Measurements from ENCODE around the gene NR2F2.

NR2F2 gene

GRCh38 chr15:96353930-96354730 is 23.6 kb downstream of the NR2F2 start:
- DNase-seq (ENCODE audit: low read depth in 2 of 2), result no peak

- no peak for DNase-seq (ENCODE audit: low read depth in 2 of 2)
These were observed 24.4 kb downstream of the NR2F2 start for GRCh38 chr15:96354731-96355567.

GRCh38 chr15:96355568-96356187 is 25.2 kb downstream of the NR2F2 start:
- no peak for DNase-seq (ENCODE audit: low read depth in 2 of 2)

GRCh38 chr15:96356494-96357455 is 26.3 kb downstream of the NR2F2 start:
- peak; percentile 14 to 44 for DNase-seq (ENCODE audit: low read depth in 2 of 2)

- DNase-seq (ENCODE audit: low read depth in 2 of 2), result no peak
These were observed 27.7 kb downstream of the NR2F2 start for GRCh38 chr15:96358001-96358801.

- DNase-seq (ENCODE audit: low read depth in 2 of 2), result no peak
These were observed 28.5 kb downstream of the NR2F2 start for GRCh38 chr15:96358821-96359615.

- no peak for DNase-seq (ENCODE audit: low read depth in 2 of 2)
These were observed 29.4 kb downstream of the NR2F2 start for GRCh38 chr15:96359616-96360521.

- no peak for DNase-seq (ENCODE audit: low read depth in 2 of 2)
These were observed 30.2 kb downstream of the NR2F2 start for GRCh38 chr15:96360581-96361308.

- DNase-seq (ENCODE audit: low read depth in 2 of 2), result no peak
These were observed 31.0 kb downstream of the NR2F2 start for GRCh38 chr15:96361309-96362010.

- no peak for DNase-seq (ENCODE audit: low read depth in 2 of 2)
These were observed 31.7 kb downstream of the NR2F2 start for GRCh38 chr15:96362011-96362754.

- DNase-seq (ENCODE audit: low read depth in 2 of 2), result no peak
These were observed 32.5 kb downstream of the NR2F2 start for GRCh38 chr15:96362755-96363651.

GRCh38 chr15:96363707-96364106 is 33.2 kb downstream of the NR2F2 start:
- no peak for DNase-seq (ENCODE audit: low read depth in 2 of 2)

GRCh38 chr15:96365781-96366525 is 35.5 kb downstream of the NR2F2 start:
- no peak for DNase-seq (ENCODE audit: low read depth in 2 of 2)

GRCh38 chr15:96366526-96366877 is 36.0 kb downstream of the NR2F2 start:
- no peak for DNase-seq (ENCODE audit: low read depth in 2 of 2)
